Pancreas (tissue), 10 donors: ENCODE measurements around the gene C10orf71. TPM values are rescaled to one million over a fixed set of nuclear protein-coding genes. Genes with fewer than 3 reads are reported as not detected.

ENCODE experiments used
- ATAC-seq, 4 donors: fragments of 200-7000 bp; cut with Tn5 transposase; one replicate each; pipeline versions ENCODE4 v1.8.0 to v1.9.1; 2020; ENCODE audit warnings: mild to moderate bottlenecking in 4 of 4, moderate library complexity in 4 of 4
- DNase-seq, 6 donors: peaks; one replicate each; pipeline ENCODE4 v3.0.0-alpha.2; 2020
- FAIRE-seq: peaks from 2 replicates; lab custom pipeline; 2012; peaks lifted over from hg19 to GRCh38; lab: Jason Lieb, UNC
- H3K27ac ChIP-seq, 4 donors: fragments of 200-600 bp; sonication (generic); 1 replicate in 3 of 4; 2 replicates in 1 of 4; pipeline versions ENCODE4 v1.5.0 to v1.8.0; 2020
- H3K27me3 ChIP-seq, 4 donors: fragments of 200-600 bp; one replicate each; pipeline ENCODE4 v1.8.0; 2021
- H3K36me3 ChIP-seq, 3 donors: fragments of 200-600 bp; sonication (generic) in 1 of 3; one replicate each; pipeline versions ENCODE4 v1.5.0 to v1.8.0; 2020 to 2021
- H3K4me1 ChIP-seq, 3 donors: fragments of 200-600 bp; one replicate each; pipeline ENCODE4 v1.8.0; 2021
- H3K4me3 ChIP-seq, 4 donors: fragments of 200-600 bp; sonication (generic) in 2 of 4; one replicate each; pipeline versions ENCODE4 v1.5.0 to v1.8.0; 2020 to 2021
- H3K9me3 ChIP-seq, 4 donors: fragments of 200-600 bp; one replicate each; pipeline ENCODE4 v1.8.0; 2021
- WGBS, 2 donors: extraction: QIAGEN DNeasy Blood & Tissue Kit; methylation state at CpG; one replicate each; pipeline ENCODE4 v1.1.7; 2013; 5-methylcytosine and 5-hydroxymethylcytosine counted together
- intact Hi-C, 3 donors: fragments of 100-400 bp; cut with DNase I; formaldehyde crosslinking; loops; one replicate each; pipeline versions ENCODE4 v1.11.1 to v1.14.2; 2022
- polyA plus RNA-seq, 2 donors: library from polyadenylated mRNA; stranded (reverse); fragments of 200-250 nt; gene quantifications; one replicate each; pipeline ENCODE4 v1.2.3, GENCODE V29; 2013
- total RNA-seq, 6 donors: library from RNA; stranded (reverse); fragmentation: NEBNext Ultra II Directional in 4 of 6; extraction: Animal tissue kit (Norgen Biotek cat#: 25700) in 4 of 6; gene quantifications; one replicate each; pipeline versions ENCODE4 v1.2.1 to v1.2.4, GENCODE V29; 2021 to 2023
- TF ChIP-seq, protein P1 (sequence below), 4 donors: fragments of 200-600 bp; sonication (generic) in 3 of 4; IDR thresholded peaks; one replicate each; pipeline versions ENCODE4 v1.5.0 to v1.8.0; 2021; ENCODE audit warnings: antibody characterized with exemption in 4 of 4
- donor health status: healthy with polysubstance abuse.
- donor health status: DM: no; HTN: no; CAD: no; lungs with moderate emphysema.
- donor health status: DM: no; HTN: no; CAD: no.
- donor health status: control.
- donor health status: control.
- donor health status: Bipolar disorder and iron deficiency.
- donor health status: DM: yes; HTN: yes; CAD: no.
- donor health status: DM: no; HTN: no; CAD: no.
- donor health status: DM: no; HTN: no; CAD: no.
- donor health status: DM: yes; HTN: yes; CAD: no.

C10orf71 gene
- total and polyA plus RNA-seq, 8 donors: 0.07 to 2.6 (median 0.50) TPM

DNA sequence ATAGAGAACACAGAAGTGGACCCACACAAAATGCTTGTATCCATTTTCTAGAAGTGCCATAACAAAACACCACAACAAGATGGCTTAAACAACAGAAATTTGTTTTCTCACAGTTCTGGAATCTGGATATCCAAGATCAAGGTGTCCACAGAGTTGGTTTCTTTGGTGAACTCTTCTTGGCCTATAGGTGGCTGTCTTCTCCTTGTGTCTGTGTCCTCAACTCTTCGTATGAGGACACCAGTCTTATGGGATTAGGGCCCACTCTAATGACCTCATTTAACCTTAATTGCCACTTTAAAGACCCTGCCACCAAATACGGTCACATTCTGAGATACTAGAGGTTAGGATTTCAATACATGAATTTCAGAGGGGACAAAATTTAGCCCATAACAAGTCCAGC is 30.8 kb upstream of the C10orf71 start:
- TF ChIP-seq, protein P1, sequence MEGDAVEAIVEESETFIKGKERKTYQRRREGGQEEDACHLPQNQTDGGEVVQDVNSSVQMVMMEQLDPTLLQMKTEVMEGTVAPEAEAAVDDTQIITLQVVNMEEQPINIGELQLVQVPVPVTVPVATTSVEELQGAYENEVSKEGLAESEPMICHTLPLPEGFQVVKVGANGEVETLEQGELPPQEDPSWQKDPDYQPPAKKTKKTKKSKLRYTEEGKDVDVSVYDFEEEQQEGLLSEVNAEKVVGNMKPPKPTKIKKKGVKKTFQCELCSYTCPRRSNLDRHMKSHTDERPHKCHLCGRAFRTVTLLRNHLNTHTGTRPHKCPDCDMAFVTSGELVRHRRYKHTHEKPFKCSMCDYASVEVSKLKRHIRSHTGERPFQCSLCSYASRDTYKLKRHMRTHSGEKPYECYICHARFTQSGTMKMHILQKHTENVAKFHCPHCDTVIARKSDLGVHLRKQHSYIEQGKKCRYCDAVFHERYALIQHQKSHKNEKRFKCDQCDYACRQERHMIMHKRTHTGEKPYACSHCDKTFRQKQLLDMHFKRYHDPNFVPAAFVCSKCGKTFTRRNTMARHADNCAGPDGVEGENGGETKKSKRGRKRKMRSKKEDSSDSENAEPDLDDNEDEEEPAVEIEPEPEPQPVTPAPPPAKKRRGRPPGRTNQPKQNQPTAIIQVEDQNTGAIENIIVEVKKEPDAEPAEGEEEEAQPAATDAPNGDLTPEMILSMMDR (IDR thresholded peaks at IDR 0.05): no peak
- no peak overlapping the region for H3K27ac ChIP-seq
- H3K36me3 ChIP-seq: no peaks in the 10 kb centered on the region
- intact Hi-C loops: no loop called here
- FAIRE-seq (no peak), ATAC-seq (no peak), DNase-seq (no peak)
- no peak overlapping the region for H3K4me3 ChIP-seq
- WGBS, 2 donors: 64 to 70% methylated on average over 2 of the region's 2 CpGs
- no peaks in the 10 kb centered on the region for H3K27me3 ChIP-seq
- H3K4me1 ChIP-seq: no peaks in the 10 kb centered on the region
- no peaks in the 10 kb centered on the region for H3K9me3 ChIP-seq

DNA sequence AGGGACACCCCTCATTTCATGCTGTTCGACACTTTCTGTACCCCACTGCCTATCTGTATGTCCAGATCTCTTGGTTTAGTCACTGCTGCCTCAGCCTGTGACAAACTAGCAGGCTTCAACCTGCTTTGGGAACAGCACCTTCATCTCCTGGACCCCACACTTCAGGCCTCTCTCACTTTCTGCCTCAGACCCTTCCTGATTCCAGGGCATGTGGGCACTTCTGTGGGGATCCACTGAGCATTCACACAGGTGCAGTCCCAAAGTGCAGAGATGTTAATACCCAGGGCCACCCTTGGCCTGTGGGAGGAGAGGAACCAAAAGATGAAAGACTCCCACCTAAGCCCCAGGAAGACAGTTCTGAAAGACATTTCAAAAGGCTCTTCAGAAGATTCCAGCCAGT is 29.4 kb upstream of the C10orf71 start:
- H3K4me1 ChIP-seq: no peaks in the 10 kb centered on the region

DNA sequence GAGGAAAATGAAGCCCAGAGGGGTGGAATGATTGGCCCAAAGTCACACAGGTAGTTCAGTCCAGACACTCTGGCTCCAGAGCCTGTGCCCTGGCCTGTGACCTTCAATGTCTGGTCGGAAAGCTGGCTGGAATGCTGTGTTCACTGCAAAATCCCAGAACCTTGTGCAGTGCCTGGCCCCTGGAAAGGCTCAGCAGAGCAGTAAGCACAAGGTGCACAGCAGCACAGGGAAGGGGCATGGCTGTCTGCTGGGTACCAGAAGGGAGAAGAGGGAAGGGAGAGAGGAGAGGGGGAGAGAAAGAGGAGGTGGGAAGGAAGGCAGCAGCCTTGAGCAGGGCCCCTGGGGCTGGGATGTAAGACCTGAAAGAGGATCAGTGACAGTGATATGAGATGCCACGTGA is 28.4 kb upstream of the C10orf71 start:
- H3K4me3 ChIP-seq: no peak overlapping the region
- WGBS, 2 donors: 21 to 31% methylated on average over 2 of the region's 2 CpGs
- TF ChIP-seq, protein P1 (IDR thresholded peaks at IDR 0.05): no peak
- H3K27ac ChIP-seq: no peak overlapping the region
- H3K4me1 ChIP-seq: no peaks in the 10 kb centered on the region
- intact Hi-C loops: no loop called here
- ATAC-seq: no peak
- H3K9me3 ChIP-seq: no peaks in the 10 kb centered on the region
- no peaks in the 10 kb centered on the region for H3K27me3 ChIP-seq
- FAIRE-seq: no peak
- no peak for DNase-seq
- no peaks in the 10 kb centered on the region for H3K36me3 ChIP-seq

More for the DNA sequence above, 29.4 kb upstream of the C10orf71 start:
- intact Hi-C loops: no loop called here
- no peak for ATAC-seq
- FAIRE-seq: no peak
- Histone ChIP-seq H3K27ac (no peak overlapping the region), H3K9me3 (no peaks in the 10 kb centered on the region), H3K36me3 (no peaks in the 10 kb centered on the region), H3K4me3 (no peak overlapping the region), H3K27me3 (no peaks in the 10 kb centered on the region)
- TF ChIP-seq, protein P1 (IDR thresholded peaks at IDR 0.05): no peak
- DNase-seq: no peak
- 66 to 86% methylated on average over 1 of the region's 1 CpG for WGBS, 2 donors

DNA sequence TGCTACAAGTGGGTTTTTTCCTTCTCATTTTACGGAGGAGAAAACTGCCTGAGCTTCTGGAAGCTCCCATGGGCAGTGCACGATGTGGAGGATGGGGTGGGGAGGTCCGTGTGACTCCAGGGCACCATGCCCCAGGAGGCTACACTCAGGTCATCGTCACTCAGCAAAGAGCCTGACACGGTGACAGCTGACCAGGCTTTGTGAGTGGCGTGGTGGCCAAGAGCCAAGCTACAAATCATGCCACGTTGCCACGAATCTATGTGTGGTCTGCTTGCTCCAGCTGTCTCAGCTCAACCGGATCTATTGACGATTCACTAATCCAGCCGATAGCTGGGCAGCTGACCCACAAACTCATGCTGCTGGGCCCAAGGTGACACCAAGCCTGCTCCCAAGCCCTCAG is 27.6 kb upstream of the C10orf71 start:
- Histone ChIP-seq H3K36me3 (no peaks in the 10 kb centered on the region), H3K9me3 (no peaks in the 10 kb centered on the region), H3K27ac (no peak overlapping the region), H3K27me3 (no peaks in the 10 kb centered on the region), H3K4me1 (no peaks in the 10 kb centered on the region), H3K4me3 (no peak overlapping the region)
- TF ChIP-seq, protein P1 (IDR thresholded peaks at IDR 0.05): no peak
- DNase-seq (no peak), FAIRE-seq (no peak), ATAC-seq (no peak)
- intact Hi-C loops: no loop called here
- 68 to 77% methylated on average over 11 of the region's 11 CpGs for WGBS, 2 donors

DNA sequence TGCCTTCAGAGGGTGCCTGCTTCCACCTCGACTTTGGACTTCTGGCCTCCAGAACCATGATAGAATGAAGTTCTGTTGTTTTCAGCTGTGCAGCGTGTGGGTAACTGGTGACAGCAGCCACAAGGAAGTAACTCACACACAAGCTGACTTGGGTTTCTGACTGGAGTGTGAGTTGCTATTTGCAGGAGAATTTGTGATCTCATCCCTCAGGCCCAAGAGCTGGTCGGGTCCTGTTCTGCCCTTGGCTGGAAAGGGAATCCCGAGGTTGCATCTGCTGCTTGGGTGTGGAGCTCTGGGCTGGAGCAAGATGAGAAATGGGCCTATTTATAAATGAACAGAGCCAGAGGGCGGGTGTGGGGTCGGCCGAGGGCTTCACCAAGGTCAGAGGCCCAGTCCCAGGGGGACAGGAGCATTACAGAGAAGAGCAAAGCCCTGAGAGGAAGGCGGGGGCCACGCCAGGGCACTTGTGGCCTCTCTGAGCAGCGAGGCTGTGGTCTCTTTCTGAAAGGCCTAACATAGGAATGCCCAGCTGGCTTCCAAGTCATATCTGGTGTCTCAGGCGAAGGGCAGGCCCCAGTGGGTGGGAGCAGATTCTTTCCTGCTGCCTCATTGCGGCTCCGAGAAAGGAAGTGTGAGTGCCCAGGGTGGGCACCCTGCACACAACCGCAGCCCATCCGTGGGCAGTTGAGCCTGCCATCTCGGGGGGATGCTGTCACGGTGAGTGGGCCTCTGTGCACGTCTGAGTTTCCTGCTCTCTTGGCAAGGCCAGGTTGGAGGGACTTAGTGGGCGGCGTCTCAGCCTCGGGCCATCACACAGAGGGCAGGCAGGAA is 26.5 kb upstream of the C10orf71 start:
- 61 to 77% methylated on average over 21 of the region's 21 CpGs for WGBS, 2 donors
- ATAC-seq (peak in 2 of 4 donors; percentile 61 to 66), FAIRE-seq (no peak), DNase-seq (no peak)
- Histone ChIP-seq H3K36me3 (no peaks in the 10 kb centered on the region), H3K9me3 (no peaks in the 10 kb centered on the region), H3K4me1 (no peaks in the 10 kb centered on the region), H3K27me3 (no peaks in the 10 kb centered on the region), H3K4me3 (no peak overlapping the region), H3K27ac (no peak overlapping the region)
- TF ChIP-seq, protein P1 (IDR thresholded peaks at IDR 0.05): no peak
- intact Hi-C loops: no loop called here
